HepG2 (cell line): ENCODE data around the gene CPNE5. TPM values are rescaled to one million over a fixed set of nuclear protein-coding genes. Genes with fewer than 3 reads are reported as not detected.

Source experiments
- ADNP ChIP-seq: sonication (generic); formaldehyde crosslinking; IDR thresholded peaks from 2 replicates; pipeline ENCODE4 v1.4.0; 2020; ENCODE audit warnings: missing genetic modification reagents
- EZH2 ChIP-seq: conservative IDR thresholded peaks from 2 replicates; pipeline ENCODE4 v1.6.1; 2012; ENCODE audit warnings: mild to moderate bottlenecking, low read depth, low read length, moderate library complexity
- FOXA1 ChIP-seq, 2 experiments: fragments of 450-650 bp in 1 of 2; sonication (generic) in 1 of 2; formaldehyde crosslinking in 1 of 2; IDR thresholded peaks; 2 replicates each; pipeline versions ENCODE4 v1.4.0 to v1.6.1; 2016 to 2020; ENCODE audit warnings: missing genetic modification reagents in 1 of 2
- FOXJ3 ChIP-seq: sonication (generic); formaldehyde crosslinking; IDR thresholded peaks from 2 replicates; pipeline ENCODE4 v1.4.0; 2020; ENCODE audit warnings: missing genetic modification reagents, mild to moderate bottlenecking, borderline replicate concordance
- HIVEP1 ChIP-seq: sonication (generic); formaldehyde crosslinking; IDR thresholded peaks from 2 replicates; pipeline ENCODE4 v1.4.0; 2020; ENCODE audit warnings: mild to moderate bottlenecking, missing genetic modification reagents
- KMT2A ChIP-seq: sonication (generic); formaldehyde crosslinking; IDR thresholded peaks from 2 replicates; pipeline ENCODE4 v1.4.0; 2020; ENCODE audit warnings: missing genetic modification reagents
- MLLT10 ChIP-seq: sonication (generic); formaldehyde crosslinking; IDR thresholded peaks from 2 replicates; pipeline ENCODE4 v1.4.0; 2020; ENCODE audit warnings: missing genetic modification reagents
- MXD4 ChIP-seq: IDR thresholded peaks from 2 replicates; pipeline ENCODE4 v1.6.1; 2016; ENCODE audit warnings: mild to moderate bottlenecking, missing biosample characterization, missing genetic modification reagents
- NFKBIZ ChIP-seq: IDR thresholded peaks from 2 replicates; pipeline ENCODE4 v1.6.1; 2018; ENCODE audit warnings: missing genetic modification reagents, missing compliant biosample characterization
- PITX1 ChIP-seq: sonication (generic); formaldehyde crosslinking; IDR thresholded peaks from 2 replicates; pipeline ENCODE4 v1.5.1; 2020; ENCODE audit warnings: mild to moderate bottlenecking, missing genetic modification reagents
- RBAK ChIP-seq: sonication (generic); formaldehyde crosslinking; IDR thresholded peaks from 2 replicates; pipeline ENCODE4 v1.5.1; 2020; ENCODE audit warnings: mild to moderate bottlenecking, missing genetic modification reagents
- SMYD3 ChIP-seq: sonication (generic); formaldehyde crosslinking; IDR thresholded peaks from 2 replicates; pipeline ENCODE4 v1.8.1; 2023; ENCODE audit warnings: mild to moderate bottlenecking, missing genetic modification reagents
- ZNF234 ChIP-seq: sonication (generic); formaldehyde crosslinking; conservative IDR thresholded peaks from 2 replicates; pipeline ENCODE4 v1.5.1; 2020; ENCODE audit warnings: mild to moderate bottlenecking, missing genetic modification reagents
- ZNF253 ChIP-seq: sonication (generic); formaldehyde crosslinking; IDR thresholded peaks from 2 replicates; pipeline ENCODE4 v1.8.0; 2022; ENCODE audit warnings: mild to moderate bottlenecking, missing genetic modification reagents, borderline replicate concordance
- ZSCAN9 ChIP-seq: IDR thresholded peaks from 2 replicates; pipeline ENCODE4 v1.6.1; 2016; ENCODE audit warnings: borderline replicate concordance
- polyA plus RNA-seq, 8 experiments: library from polyadenylated mRNA; depleted of rRNA in 3 of 8; stranded (reverse) in 7 of 8; unstranded in 1 of 8; fragments of >200 nt; fragmentation: Illumina TruSeq in 4 of 8; extraction: Trizol in 4 of 8; gene quantifications; 2 replicates each; pipeline versions ENCODE4 v1.2.1 to v1.2.3, GENCODE V29; 2011 to 2016; ENCODE audit warnings: low read depth in 4 of 8, missing spikeins in 1 of 8, mixed read lengths in 1 of 8; ENCODE audit not compliant: insufficient read depth in 1 of 8
- total RNA-seq, 5 experiments: library from RNA; depleted of rRNA; stranded (reverse); fragments of >200 nt; fragmentation: Illumina TruSeq; extraction: Trizol; gene quantifications; 2 replicates each; pipeline ENCODE4 v1.2.3, GENCODE V29; 2016; ENCODE audit warnings: low read depth in 1 of 5
- TF ChIP-seq, protein P1 (sequence below): sonication (generic); formaldehyde crosslinking; IDR thresholded peaks from 2 replicates; pipeline ENCODE4 v1.9.0; 2022; ENCODE audit warnings: low read depth, missing genetic modification reagents
- TF ChIP-seq, protein P2 (sequence below): sonication (generic); formaldehyde crosslinking; IDR thresholded peaks from 2 replicates; pipeline ENCODE4 v1.8.1; 2023; ENCODE audit warnings: missing genetic modification reagents, mild to moderate bottlenecking, borderline replicate concordance
- TF ChIP-seq, protein P3 (sequence below), 2 experiments: sonication (generic) in 1 of 2; formaldehyde crosslinking in 1 of 2; IDR thresholded peaks; 2 replicates each; pipeline versions ENCODE4 v1.4.0 to v1.6.1; 2018 to 2020; ENCODE audit warnings: missing genetic modification reagents in 2 of 2, borderline replicate concordance in 1 of 2, low read depth in 1 of 2, mild to moderate bottlenecking in 1 of 2, missing biosample characterization in 1 of 2

Gene CPNE5
- total and polyA plus RNA-seq, 2 of the 13 experiments (the other 11 are each of a cell fraction or from before 2014, with no cell fraction given): 0.16 TPM; not detected in 1

DNA sequence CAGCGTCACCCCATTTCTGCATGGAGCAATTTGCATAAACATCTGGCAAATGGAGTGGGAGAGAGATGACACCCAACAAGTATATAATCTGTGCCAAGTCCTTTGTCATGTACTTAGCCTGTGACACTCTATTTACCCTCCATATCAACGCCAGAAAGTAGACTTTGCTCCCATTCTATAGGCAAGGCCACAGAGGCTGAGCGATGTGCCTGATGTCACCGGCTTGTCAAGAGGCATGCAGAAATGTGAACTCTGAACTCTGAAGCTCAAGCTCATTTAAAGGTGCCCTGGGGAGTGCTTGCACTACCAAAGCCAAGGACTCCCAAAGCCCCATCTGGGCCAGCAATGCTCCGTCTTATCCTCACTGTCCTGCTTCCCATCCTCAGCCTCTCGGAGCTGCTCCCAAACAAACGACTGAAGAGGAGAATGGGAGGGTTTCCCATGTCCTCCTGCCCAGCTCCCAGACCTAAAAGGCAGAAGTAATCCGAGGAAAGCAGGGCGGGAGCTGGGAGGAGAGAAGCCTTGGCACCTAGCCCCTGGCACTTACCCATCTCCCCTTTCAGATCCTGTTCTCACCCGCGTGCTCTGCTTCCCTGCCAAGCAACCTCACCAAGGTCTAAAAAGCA, 9.2 kb downstream of the CPNE5 start (continued):
- TF ChIP-seq, protein P1, sequence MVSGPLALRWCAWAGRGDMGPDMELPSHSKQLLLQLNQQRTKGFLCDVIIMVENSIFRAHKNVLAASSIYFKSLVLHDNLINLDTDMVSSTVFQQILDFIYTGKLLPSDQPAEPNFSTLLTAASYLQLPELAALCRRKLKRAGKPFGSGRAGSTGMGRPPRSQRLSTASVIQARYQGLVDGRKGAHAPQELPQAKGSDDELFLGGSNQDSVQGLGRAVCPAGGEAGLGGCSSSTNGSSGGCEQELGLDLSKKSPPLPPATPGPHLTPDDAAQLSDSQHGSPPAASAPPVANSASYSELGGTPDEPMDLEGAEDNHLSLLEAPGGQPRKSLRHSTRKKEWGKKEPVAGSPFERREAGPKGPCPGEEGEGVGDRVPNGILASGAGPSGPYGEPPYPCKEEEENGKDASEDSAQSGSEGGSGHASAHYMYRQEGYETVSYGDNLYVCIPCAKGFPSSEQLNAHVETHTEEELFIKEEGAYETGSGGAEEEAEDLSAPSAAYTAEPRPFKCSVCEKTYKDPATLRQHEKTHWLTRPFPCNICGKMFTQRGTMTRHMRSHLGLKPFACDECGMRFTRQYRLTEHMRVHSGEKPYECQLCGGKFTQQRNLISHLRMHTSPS: peak; percentile 49; the same call in 1 of the 2 replicates
- TF ChIP-seq FOXJ3 (peak; percentile 81), RBAK (no peak), SMYD3 (no peak), KMT2A (no peak), NFKBIZ (CRISPR knock-in tag) (no peak), MXD4 (CRISPR knock-in tag) (no peak; the same call in 1 of the 2 replicates), ZSCAN9 (CRISPR knock-in tag) (peak; percentile 71; the same call in 1 of the 2 replicates), ZNF234 (no peak), HIVEP1 (no peak), FOXA1 (IDR thresholded peaks at IDR 0.05) (peak; percentile 70), FOXA1 (CRISPR knock-in tag; IDR thresholded peaks at IDR 0.05) (peak; percentile 94), ZNF253 (CRISPR knock-in tag) (no peak), ADNP (CRISPR knock-in tag) (peak; percentile 96), MLLT10 (CRISPR knock-in tag) (no peak), PITX1 (CRISPR knock-in tag) (peak; percentile 71), EZH2 (no peak)
- TF ChIP-seq, protein P2, sequence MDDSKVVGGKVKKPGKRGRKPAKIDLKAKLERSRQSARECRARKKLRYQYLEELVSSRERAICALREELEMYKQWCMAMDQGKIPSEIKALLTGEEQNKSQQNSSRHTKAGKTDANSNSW (CRISPR knock-in tag): no peak
- TF ChIP-seq, protein P3, sequence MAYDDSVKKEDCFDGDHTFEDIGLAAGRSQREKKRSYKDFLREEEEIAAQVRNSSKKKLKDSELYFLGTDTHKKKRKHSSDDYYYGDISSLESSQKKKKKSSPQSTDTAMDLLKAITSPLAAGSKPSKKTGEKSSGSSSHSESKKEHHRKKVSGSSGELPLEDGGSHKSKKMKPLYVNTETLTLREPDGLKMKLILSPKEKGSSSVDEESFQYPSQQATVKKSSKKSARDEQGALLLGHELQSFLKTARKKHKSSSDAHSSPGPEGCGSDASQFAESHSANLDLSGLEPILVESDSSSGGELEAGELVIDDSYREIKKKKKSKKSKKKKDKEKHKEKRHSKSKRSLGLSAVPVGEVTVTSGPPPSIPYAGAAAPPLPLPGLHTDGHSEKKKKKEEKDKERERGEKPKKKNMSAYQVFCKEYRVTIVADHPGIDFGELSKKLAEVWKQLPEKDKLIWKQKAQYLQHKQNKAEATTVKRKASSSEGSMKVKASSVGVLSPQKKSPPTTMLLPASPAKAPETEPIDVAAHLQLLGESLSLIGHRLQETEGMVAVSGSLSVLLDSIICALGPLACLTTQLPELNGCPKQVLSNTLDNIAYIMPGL (CRISPR knock-in tag; IDR thresholded peaks at IDR 0.05; ENCODE audit: borderline replicate concordance in 1 of 2, low read depth in 1 of 2): peak; percentile 38; a peak in 1 of 4 replicates
